Heart right ventricle (tissue), 16 donors: ENCODE measurements around the gene LIMS1. TPM values are rescaled to one million over a fixed set of nuclear protein-coding genes. Genes with fewer than 3 reads are reported as not detected.

Experiments
- ATAC-seq, 8 donors: fragments of 200-7000 bp; cut with Tn5 transposase; one replicate each; pipeline ENCODE4 v1.9.1; 2020; ENCODE audit warnings: mild to moderate bottlenecking in 8 of 8, moderate library complexity in 8 of 8, moderate number of reproducible peaks in 1 of 8
- DNase-seq, 2 donors: peaks; one replicate each; pipeline ENCODE4 v3.0.0-alpha.2; 2020
- H3K27ac ChIP-seq, 10 donors: fragments of 200-600 bp; sonication (generic) in 2 of 10; one replicate each; pipeline versions ENCODE4 v1.5.0 to v1.8.0; 2020 to 2022; ENCODE audit warnings: mild to moderate bottlenecking in 3 of 10
- H3K27me3 ChIP-seq, 7 donors: fragments of 200-600 bp; one replicate each; pipeline ENCODE4 v1.8.0; 2021 to 2022; ENCODE audit warnings: mild to moderate bottlenecking in 2 of 7
- H3K36me3 ChIP-seq, 9 donors: fragments of 200-600 bp; sonication (generic) in 1 of 9; one replicate each; pipeline versions ENCODE4 v1.5.0 to v1.8.0; 2020 to 2022; ENCODE audit warnings: mild to moderate bottlenecking in 2 of 9
- H3K4me1 ChIP-seq, 9 donors: fragments of 200-600 bp; sonication (generic) in 1 of 9; one replicate each; pipeline versions ENCODE4 v1.5.0 to v1.8.0; 2020 to 2022; ENCODE audit warnings: mild to moderate bottlenecking in 4 of 9
- H3K4me3 ChIP-seq, 10 donors: fragments of 200-600 bp; sonication (generic) in 2 of 10; one replicate each; pipeline versions ENCODE4 v1.5.0 to v1.8.0; 2020 to 2022; ENCODE audit warnings: mild to moderate bottlenecking in 7 of 10, moderate library complexity in 2 of 10
- H3K9me3 ChIP-seq, 11 donors: fragments of 200-600 bp in 10 of 11; sonication (generic) in 2 of 11; one replicate each; pipeline versions ENCODE4 v1.5.0 to v1.8.0; 2013 to 2022; ENCODE audit warnings: mild to moderate bottlenecking in 2 of 11, control low read depth in 1 of 11, moderate library complexity in 1 of 11
- WGBS, 2 donors: extraction: QIAGEN DNeasy Blood & Tissue Kit; methylation state at CpG; one replicate each; pipeline ENCODE4 v1.1.7; 2013; ENCODE audit warnings: inconsistent platforms in 1 of 2; 5-methylcytosine and 5-hydroxymethylcytosine counted together
- intact Hi-C, 10 donors: fragments of 100-400 bp; cut with DNase I; formaldehyde crosslinking; loops; one replicate each; pipeline versions ENCODE4 v1.11.1 to v1.14.2; 2022
- polyA plus RNA-seq, 2 donors: library from polyadenylated mRNA; stranded (reverse); fragments of 200-250 nt; gene quantifications; one replicate each; pipeline ENCODE4 v1.2.3, GENCODE V29; 2013
- total RNA-seq, 10 donors: library from RNA; stranded (reverse); fragmentation: NEBNext Ultra II Directional in 3 of 10; extraction: Animal tissue kit (Norgen Biotek cat#: 25700) in 3 of 10; gene quantifications; one replicate each; pipeline versions ENCODE4 v1.2.1 to v1.2.4, GENCODE V29; 2021 to 2023
- TF ChIP-seq, protein P1 (sequence below), 9 donors: fragments of 200-600 bp; sonication (generic) in 2 of 9; IDR thresholded peaks; one replicate each; pipeline versions ENCODE4 v1.5.0 to v1.8.0; 2021 to 2022; ENCODE audit warnings: antibody characterized with exemption in 9 of 9, mild to moderate bottlenecking in 5 of 9, moderate library complexity in 1 of 9
- donor health status: Arrhythmogenic right ventricular cardiomyopathy.
- donor health status: ischemic (EF 13 %, LVEDD 7.1; RV severe dilation, severe dysfunction).
- donor health status: healthy with polysubstance abuse.
- donor health status: DM: no; HTN: yes; CAD: no.
- donor health status: DM: no; HTN: no; CAD: no.
- donor health status: ischemic (EF 25% LVEDD 6.9; RV normal size, moderate dysfunction).
- donor health status: ischemic (EF 25% LVEDD 5.7; RV mildly dilated, moderate dysfunction).
- donor health status: healthy.
- donor health status: DM: yes; HTN: yes; CAD: no.
- donor health status: Ischemic cardiomyopathy.
- donor health status: ischemic (EF 35%, LVEDD 5.7; RV mildly dilated, moderate dysfunction).
- donor health status: nonischemic (EF 11% LVEDD 7.7; RV severe dilation, severe dysfunction).
- donor health status: DM: yes; HTN: yes; CAD: no.
- donor health status: PGD.
- donor health status: ischemic (EF 29% LVEDD 5.4; RV normal size, mild dysfunction).
- donor health status: nonischemic (EF 23%, LVEDD 6.1; RV moderate dilation, normal function).

Gene LIMS1
- total and polyA plus RNA-seq, 12 donors = 18.8 to 122 (median 76.2) TPM

DNA sequence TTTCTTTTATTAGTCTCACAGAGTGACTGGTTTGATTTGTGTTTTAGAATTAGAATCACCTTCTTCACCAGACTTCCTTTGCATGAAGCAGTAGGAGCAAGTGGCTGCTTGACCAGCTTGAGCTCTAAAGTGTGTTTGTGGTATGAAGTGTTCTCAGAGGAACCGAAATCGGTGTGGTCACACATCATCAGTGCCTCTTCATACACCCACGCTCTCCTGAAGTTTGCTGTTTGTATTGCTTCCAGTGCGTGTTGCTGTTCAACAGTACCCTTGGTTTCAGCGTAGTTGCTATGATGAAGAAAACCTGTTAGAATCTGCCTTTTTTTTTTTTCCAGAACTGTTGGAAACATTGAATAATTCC, 77.9 kb downstream of the LIMS1 start:
- TF ChIP-seq, protein P1, sequence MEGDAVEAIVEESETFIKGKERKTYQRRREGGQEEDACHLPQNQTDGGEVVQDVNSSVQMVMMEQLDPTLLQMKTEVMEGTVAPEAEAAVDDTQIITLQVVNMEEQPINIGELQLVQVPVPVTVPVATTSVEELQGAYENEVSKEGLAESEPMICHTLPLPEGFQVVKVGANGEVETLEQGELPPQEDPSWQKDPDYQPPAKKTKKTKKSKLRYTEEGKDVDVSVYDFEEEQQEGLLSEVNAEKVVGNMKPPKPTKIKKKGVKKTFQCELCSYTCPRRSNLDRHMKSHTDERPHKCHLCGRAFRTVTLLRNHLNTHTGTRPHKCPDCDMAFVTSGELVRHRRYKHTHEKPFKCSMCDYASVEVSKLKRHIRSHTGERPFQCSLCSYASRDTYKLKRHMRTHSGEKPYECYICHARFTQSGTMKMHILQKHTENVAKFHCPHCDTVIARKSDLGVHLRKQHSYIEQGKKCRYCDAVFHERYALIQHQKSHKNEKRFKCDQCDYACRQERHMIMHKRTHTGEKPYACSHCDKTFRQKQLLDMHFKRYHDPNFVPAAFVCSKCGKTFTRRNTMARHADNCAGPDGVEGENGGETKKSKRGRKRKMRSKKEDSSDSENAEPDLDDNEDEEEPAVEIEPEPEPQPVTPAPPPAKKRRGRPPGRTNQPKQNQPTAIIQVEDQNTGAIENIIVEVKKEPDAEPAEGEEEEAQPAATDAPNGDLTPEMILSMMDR (IDR thresholded peaks at IDR 0.05) = no peak
- peaks cover 0 to 66% (median 45%) of the 10 kb centered on the region in 9 donors for H3K4me1 ChIP-seq
- WGBS, 2 donors = 69 to 82% methylated on average over 5 of the region's 5 CpGs
- H3K9me3 ChIP-seq = no peaks in the 10 kb centered on the region
- DNase-seq (no peak), ATAC-seq (peak in 1 of 8 donors; percentile 57)
- H3K36me3 ChIP-seq = peaks cover 0 to 7% (median 0%) of the 10 kb centered on the region in 9 donors
- no peak overlapping the region for H3K4me3 ChIP-seq
- intact Hi-C loops = no loop called here
- H3K27me3 ChIP-seq = no peaks in the 10 kb centered on the region
- peak overlapping the region in 1 of 10 donors; percentile 51 for H3K27ac ChIP-seq

DNA sequence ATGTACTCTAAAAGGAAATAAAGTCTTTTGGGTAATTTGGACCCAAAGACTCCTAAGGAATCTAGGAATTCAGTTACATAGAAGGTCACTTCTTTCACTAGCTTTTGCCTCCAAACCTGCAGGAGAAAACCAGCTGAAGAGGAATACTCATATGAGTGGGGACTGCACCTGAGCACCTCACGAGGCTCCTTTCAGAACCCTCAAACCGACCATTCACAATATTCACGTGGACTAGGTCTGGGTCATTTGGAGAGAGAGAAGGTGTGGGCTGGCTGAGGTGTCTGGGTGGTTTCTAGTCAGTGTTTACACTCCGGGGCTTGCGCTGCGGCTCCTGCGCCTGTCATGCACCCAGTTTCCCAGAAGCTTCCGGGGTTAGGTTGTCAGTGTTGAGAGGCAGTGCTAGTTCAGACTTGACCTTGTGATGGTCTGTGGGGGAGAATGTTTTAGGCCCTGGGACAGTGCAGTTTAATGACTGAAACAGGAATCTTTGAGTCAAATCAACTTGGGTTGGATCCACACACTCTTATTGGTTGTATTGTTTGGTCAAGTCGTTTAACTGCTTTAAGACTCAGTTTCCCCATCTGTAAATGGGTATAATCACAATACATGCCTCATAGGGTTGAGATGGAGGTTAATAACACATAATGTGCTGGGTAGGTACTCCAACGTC, 78.4 kb downstream of the LIMS1 start:
- intact Hi-C loops = no loop called here
- Histone ChIP-seq H3K9me3 (no peaks in the 10 kb centered on the region), H3K27ac (peak overlapping the region in 1 of 10 donors; percentile 51), H3K27me3 (no peaks in the 10 kb centered on the region), H3K4me1 (peaks cover 0 to 66% (median 45%) of the 10 kb centered on the region in 9 donors), H3K4me3 (no peak overlapping the region), H3K36me3 (peaks cover 0 to 7% (median 0%) of the 10 kb centered on the region in 9 donors)
- WGBS, 2 donors = 88 to 92% methylated on average over 10 of the region's 10 CpGs
- DNase-seq (no peak), ATAC-seq (no peak)
- TF ChIP-seq, protein P1 (IDR thresholded peaks at IDR 0.05) = no peak

DNA sequence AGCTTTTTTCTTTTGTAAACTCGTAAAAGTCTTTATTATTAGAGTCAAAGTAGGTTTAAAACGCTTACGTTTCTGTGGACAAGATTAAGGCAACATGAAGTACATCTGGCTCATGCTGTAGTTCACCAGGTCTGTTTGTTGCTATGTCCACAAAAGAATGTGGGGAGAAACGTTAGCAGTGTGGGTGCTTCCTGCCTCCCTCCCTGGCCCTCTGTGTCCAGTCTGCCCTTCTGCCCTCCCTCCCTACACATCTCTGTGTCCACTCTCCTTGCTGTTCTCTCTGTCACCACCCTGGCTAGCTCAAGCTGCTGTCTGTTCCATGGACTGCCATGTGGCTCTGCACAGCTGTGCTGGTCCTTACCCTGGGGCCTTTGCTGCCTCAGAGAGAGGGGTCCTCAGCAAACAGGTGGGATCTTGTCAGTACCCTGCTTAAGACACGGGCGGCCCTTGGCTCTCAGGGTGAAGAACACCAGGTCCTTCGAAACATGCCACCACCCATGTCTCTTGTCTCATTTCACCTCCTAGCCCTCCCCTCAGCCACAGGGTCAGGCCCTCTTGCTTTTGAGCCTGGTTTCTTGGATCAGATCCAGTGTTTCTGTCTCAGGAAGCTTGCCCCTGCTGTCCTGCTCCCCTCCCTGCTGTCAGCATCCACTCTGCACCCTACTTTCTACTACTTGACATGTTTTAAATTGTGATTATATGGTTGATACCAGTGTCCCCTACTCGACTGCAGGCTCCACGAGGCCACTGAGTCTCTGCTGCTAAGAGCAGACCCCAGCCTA, 79.2 kb downstream of the LIMS1 start:
- ATAC-seq = peak in 5 of 8 donors; percentile 19 to 53 (median 25)
- peaks cover 0 to 74% (median 50%) of the 10 kb centered on the region in 9 donors for H3K4me1 ChIP-seq
- intact Hi-C loops = no loop called here

DNA sequence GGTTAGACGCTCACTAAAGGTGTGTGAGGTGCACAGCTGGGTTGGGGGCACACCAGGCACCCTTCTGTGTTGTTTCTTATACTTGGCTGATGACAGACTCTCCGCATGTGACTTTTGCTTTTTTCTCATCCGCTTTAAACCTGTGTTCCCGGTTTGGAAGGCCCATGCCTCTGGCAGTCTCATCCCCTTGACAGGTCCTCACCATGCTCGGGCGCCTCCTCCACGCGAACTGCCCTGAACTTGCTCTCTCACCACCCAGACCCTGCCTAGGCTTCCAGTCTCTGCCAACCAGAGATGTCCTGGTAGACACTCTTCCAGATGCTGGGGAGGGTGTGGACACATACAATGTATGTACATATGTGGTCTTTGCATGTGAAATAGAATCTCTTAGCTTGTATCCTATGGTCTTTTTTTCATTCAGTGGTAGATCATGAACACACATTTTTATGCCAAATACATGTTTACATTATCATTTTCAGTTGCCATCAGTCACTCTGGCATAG, 79.8 kb downstream of the LIMS1 start:
- Histone ChIP-seq H3K9me3 (no peaks in the 10 kb centered on the region), H3K27ac (peak overlapping the region in 1 of 10 donors; percentile 51), H3K4me3 (no peak overlapping the region), H3K27me3 (no peaks in the 10 kb centered on the region), H3K4me1 (peaks cover 0 to 80% (median 50%) of the 10 kb centered on the region in 9 donors), H3K36me3 (peaks cover 0 to 7% (median 0%) of the 10 kb centered on the region in 9 donors)
- peak in 2 of 8 donors; percentile 23 to 45 for ATAC-seq
- intact Hi-C loops = no loop called here
- TF ChIP-seq, protein P1 (IDR thresholded peaks at IDR 0.05) = no peak
- DNase-seq = no peak
- 72 to 83% methylated on average over 8 of the region's 8 CpGs for WGBS, 2 donors

More for the DNA sequence above, 79.2 kb downstream of the LIMS1 start:
- Histone ChIP-seq H3K27me3 (no peaks in the 10 kb centered on the region), H3K36me3 (peaks cover 0 to 7% (median 0%) of the 10 kb centered on the region in 9 donors), H3K27ac (peak overlapping the region in 1 of 10 donors; percentile 51), H3K4me3 (no peak overlapping the region), H3K9me3 (no peaks in the 10 kb centered on the region)
- no peak for DNase-seq
- TF ChIP-seq, protein P1 (IDR thresholded peaks at IDR 0.05) = no peak
- 60 to 65% methylated on average over 9 of the region's 9 CpGs for WGBS, 2 donors
